ENCODE results near the gene EHBP1.

EHBP1 gene

GRCh38 chr2:62844311-62845090 lies 139.0 kb downstream of the EHBP1 start:
- TF ChIP-seq REST (IDR thresholded peaks at IDR 0.05; ENCODE audit: insufficient read depth in 1 of 2, low read depth in 2 of 2, low read length in 2 of 2) (no peak), POLR2AphosphoS5 (IDR thresholded peaks at IDR 0.05; ENCODE audit: low read depth, low read length) (no peak), FOXP2 (optimal IDR thresholded peaks at IDR 0.05; ENCODE audit: borderline replicate concordance, extremely low read depth, extremely low read length, insufficient read depth) (no peak), TAF1 (IDR thresholded peaks at IDR 0.05; ENCODE audit: borderline replicate concordance, insufficient read depth, low read length) (no peak), SIN3A (IDR thresholded peaks at IDR 0.05; ENCODE audit: borderline replicate concordance, insufficient read depth, low read length) (no peak)

- TF ChIP-seq POLR2AphosphoS5 (IDR thresholded peaks at IDR 0.05; ENCODE audit: low read depth, low read length) (no peak), FOXP2 (optimal IDR thresholded peaks at IDR 0.05; ENCODE audit: borderline replicate concordance, extremely low read depth, extremely low read length, insufficient read depth) (no peak), SIN3A (IDR thresholded peaks at IDR 0.05; ENCODE audit: borderline replicate concordance, insufficient read depth, low read length) (no peak), TAF1 (IDR thresholded peaks at IDR 0.05; ENCODE audit: borderline replicate concordance, insufficient read depth, low read length) (no peak), REST (IDR thresholded peaks at IDR 0.05; ENCODE audit: insufficient read depth in 1 of 2, low read depth in 2 of 2, low read length in 2 of 2) (no peak)
These were observed 139.7 kb downstream of the EHBP1 start for GRCh38 chr2:62845256-62845655.

- no peak for TF ChIP-seq POLR2AphosphoS5 (IDR thresholded peaks at IDR 0.05; ENCODE audit: low read depth, low read length)
- TF ChIP-seq FOXP2 (optimal IDR thresholded peaks at IDR 0.05; ENCODE audit: borderline replicate concordance, extremely low read depth, extremely low read length, insufficient read depth) = no peak
- TF ChIP-seq REST (IDR thresholded peaks at IDR 0.05; ENCODE audit: insufficient read depth in 1 of 2, low read depth in 2 of 2, low read length in 2 of 2) = no peak
- TF ChIP-seq TAF1 (IDR thresholded peaks at IDR 0.05; ENCODE audit: borderline replicate concordance, insufficient read depth, low read length) = no peak
- TF ChIP-seq SIN3A (IDR thresholded peaks at IDR 0.05; ENCODE audit: borderline replicate concordance, insufficient read depth, low read length) = no peak
These were observed 146.7 kb downstream of the EHBP1 start for GRCh38 chr2:62852254-62852653.

GRCh38 chr2:62854600-62855514 lies 149.3 kb downstream of the EHBP1 start:
- TF ChIP-seq SIN3A (IDR thresholded peaks at IDR 0.05; ENCODE audit: borderline replicate concordance, insufficient read depth, low read length) = no peak
- TF ChIP-seq REST (IDR thresholded peaks at IDR 0.05; ENCODE audit: insufficient read depth in 1 of 2, low read depth in 2 of 2, low read length in 2 of 2) = no peak
- no peak for TF ChIP-seq POLR2AphosphoS5 (IDR thresholded peaks at IDR 0.05; ENCODE audit: low read depth, low read length)
- TF ChIP-seq TAF1 (IDR thresholded peaks at IDR 0.05; ENCODE audit: borderline replicate concordance, insufficient read depth, low read length) = no peak
- TF ChIP-seq FOXP2 (optimal IDR thresholded peaks at IDR 0.05; ENCODE audit: borderline replicate concordance, extremely low read depth, extremely low read length, insufficient read depth) = no peak
